HG03139 (cell line): ENCODE data around the gene NFKBIB.
"Not testable (repeated sequence)": the region's sequence is repeated elsewhere in the genome, so short reads cannot be mapped to it uniquely, and the experiment has no call there.

Source experiments
- ATAC-seq: cut with Tn5 transposase; IDR thresholded peaks from one replicate; pipeline ENCODE4 v1.9.1; 2021; ENCODE audit not compliant: unreplicated experiment

Gene NFKBIB

DNA sequence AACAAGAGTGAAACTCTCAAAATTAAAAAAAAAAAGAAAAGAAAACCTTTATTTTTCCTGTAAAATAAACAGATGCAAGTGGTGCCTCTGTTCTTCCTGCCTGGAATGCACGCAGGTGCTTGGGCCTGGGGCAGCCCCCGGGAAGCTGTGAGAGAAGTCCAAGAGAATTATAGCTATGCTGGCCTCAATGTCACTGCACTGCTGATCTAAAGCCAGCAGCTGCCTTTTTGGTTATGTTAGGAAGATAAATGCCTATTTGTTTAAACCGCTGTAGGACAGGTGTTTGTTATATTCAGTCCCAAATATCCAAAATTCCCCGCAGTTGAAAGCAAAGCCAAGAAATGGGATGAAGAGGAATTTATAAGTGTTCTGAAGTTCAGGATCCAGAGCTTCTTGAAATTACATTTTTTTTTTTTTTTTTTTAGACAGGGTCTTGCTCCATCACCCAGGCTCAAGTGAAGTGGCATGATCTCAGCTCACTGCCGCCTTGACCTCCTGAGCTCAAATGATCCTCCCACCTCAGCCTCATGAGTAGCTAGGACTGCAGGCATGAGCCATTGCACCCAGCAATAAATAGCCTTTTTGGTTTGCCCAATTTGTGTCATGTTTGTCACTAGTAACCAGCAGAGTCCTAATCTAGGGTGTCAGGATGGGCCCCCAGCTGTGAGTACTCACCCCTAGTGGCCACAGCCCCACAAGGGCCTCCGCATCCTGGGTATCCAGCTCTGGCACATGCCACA, 23.9 kb upstream of the NFKBIB start:
- ATAC-seq, result no peak

DNA sequence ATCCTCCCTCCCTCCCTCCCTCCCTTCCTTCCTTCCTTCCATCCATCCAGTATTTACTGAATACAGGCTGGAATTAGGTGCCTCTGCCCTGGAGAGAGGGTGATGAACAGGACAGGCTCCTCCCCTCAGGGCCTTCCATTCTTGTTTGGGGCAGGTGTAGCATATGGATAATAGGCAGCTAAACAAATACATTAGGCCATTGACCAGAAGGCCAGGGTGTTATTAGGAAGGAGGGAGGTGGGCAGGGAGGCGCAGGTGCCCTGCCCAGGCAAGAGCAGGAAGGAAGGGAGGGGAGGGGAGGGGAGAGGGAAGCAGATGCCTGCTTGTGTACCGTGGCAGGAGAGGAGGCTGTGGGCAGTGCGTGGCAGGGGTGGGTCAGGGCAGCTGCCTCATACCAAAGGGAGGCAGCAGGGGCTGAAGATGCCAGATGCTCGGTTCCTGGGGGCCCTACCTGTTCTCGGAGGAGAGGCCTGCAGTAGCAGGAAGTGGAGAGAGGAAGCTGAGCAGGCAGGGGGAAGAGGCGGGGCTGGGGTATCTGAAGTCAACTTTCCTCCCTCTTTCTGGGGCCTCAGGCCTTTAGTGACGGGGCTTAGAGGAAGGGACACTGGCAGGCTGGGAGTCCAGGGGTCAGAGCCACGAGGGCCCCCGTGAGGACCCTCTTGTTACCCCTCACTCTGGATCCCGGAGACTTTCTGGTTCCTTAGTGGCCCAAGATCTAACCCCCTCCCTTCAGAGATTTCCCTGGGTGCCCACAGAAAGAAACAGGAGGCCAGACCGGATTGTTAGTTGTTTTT, 21.8 kb upstream of the NFKBIB start, which contains the start of gene RINL:
RINL (minus strand) TSS at position 495 of the 794 bp plus-strand sequence. CDS start 1,533 bp downstream, outside the sequence.
- peak; percentile 73 for ATAC-seq

- ATAC-seq, result no peak
These were observed 21.0 kb upstream of the NFKBIB start for GRCh38 chr19:38878575-38879399.

DNA sequence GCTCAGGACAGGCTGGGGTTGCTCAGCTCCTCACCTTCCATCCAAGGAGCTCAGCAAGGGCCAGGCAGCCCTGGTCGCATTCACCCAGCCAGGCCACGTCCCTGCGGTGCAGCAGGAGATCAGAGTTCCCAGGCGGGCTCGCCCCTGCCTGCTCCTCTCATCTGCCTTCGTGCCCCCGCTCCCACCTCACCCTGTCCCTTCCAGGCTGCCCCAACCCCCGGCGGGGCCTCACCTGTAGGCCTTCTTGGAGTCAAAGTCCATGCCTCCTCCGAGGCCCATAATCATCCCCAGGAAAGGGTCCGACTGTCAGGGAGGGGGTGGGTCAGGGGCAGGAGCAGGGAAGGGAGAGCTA, 20.4 kb upstream of the NFKBIB start:
- no peak for ATAC-seq

- no peak for ATAC-seq
These were observed 19.5 kb upstream of the NFKBIB start for GRCh38 chr19:38880076-38880881.

DNA sequence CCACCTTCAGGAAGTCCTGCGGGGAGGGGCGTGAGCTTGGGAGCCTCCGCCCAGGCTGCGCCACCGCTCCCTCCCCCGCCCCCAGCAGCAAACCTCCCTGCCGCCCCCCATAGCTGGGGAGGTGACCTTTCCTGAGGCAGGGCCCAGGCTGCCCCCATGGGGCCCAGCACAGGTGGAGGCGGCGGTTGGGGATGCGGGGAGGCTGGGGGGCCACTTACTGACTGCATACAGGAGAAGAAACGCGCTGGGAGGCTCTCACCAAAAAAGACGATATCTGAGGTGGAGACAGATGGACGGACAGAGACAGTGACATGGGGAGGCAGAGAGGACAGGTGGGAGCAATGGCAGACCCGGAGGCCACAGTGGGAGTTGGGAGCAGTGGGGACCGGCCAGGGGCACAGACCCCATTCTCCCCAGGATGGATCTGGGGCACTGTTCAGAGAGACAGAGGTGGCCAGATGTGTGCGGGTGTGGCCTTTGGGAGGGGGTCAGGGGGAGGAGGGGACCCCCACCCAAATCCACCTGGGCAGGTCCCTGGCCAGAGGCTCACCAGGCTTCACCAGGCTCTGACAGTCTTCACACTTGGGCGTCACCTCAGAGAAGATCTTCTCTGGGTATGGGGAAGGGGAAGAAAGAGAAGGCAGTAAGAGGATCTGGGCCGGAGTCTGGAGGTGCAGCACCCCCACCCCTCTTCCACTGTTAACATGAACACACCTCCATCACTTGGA, 18.7 kb upstream of the NFKBIB start:
- ATAC-seq, result no peak

DNA sequence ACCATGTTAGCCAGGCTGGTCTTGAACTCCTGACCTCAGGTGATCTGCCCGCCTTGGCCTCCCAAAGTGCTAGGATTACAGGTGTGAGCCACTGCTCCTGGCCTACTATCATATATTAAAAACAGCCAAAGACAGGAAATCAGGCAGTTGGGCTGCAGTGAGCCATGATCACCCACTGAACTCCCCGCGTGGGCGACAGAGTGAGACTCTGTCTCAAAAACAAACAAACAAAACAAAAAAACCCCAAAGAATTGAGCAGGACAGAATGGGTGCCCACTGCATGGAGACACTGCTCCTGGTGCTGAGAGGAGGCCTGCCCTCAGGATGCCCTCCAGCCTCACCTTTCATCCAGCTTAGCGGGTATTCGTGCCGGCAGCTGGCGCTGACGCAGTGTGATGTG, 16.5 kb upstream of the NFKBIB start:
- no peak for ATAC-seq

- not testable (repeated sequence) for ATAC-seq
These were observed 15.1 kb upstream of the NFKBIB start for GRCh38 chr19:38884691-38885090.

DNA sequence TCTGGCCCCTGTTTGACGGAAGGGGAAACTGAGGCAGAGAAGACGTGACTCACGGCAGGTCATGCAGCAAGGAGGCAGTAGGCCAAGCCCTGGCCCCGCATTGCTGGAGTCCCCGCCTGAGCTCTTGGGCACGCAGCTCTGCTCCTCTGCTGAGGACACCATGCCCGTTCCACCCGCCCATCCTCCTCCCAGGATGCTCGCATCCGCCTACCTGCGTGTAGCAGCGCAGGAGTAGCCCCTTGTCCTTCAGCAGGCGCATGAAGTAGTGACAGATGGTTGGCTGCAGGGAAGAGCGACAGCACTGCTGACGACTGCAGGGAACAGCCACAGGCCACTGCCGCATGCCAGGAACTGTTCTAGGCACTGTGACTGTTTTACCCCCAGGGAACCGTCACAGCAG, 10.9 kb upstream of the NFKBIB start:
- no peak for ATAC-seq

DNA sequence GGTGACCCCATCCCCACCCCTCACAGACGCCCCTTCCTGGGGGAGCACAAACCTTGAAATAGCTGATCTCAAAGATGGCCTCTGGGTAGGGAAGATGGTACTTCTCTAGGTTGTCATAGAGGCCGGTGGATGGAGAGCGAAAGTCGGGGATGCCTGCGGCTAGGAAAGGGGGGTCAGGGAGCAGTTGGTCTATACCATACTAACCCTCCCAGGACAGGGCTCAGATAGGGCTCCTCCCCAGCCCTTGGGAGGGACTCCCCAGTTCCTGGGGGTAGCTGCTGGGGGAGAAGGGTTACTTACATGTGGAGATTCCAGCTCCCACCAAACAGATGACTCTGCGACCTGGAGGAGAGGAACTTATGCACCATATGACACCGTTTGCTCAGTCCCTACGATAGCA, 10.0 kb upstream of the NFKBIB start:
- no peak for ATAC-seq

DNA sequence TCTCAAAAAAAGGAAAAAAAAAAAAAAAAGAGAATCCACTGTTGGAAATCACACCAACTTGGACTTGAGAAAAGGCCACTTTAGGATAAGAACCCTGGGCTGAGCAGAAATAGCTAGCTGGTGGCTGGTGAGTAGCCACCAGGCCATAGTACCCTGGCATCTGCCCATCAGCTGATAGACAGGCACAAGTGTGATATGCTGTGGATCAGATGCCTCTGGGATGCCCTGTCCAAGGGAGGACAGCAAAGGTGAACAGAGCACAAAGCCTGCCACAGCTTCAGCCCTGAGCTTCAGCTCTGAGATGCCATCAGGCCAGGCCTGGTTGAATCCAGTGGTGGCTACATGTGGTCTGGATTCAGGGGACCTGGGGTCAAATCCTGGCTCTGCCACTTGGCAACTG, 9.1 kb upstream of the NFKBIB start:
- no peak for ATAC-seq

GRCh38 chr19:38891771-38892170, 8.0 kb upstream of the NFKBIB start:
- ATAC-seq, result no peak

GRCh38 chr19:38892841-38893240, 6.9 kb upstream of the NFKBIB start:
- no peak for ATAC-seq

GRCh38 chr19:38893341-38893771, 6.4 kb upstream of the NFKBIB start:
- ATAC-seq, result no peak

DNA sequence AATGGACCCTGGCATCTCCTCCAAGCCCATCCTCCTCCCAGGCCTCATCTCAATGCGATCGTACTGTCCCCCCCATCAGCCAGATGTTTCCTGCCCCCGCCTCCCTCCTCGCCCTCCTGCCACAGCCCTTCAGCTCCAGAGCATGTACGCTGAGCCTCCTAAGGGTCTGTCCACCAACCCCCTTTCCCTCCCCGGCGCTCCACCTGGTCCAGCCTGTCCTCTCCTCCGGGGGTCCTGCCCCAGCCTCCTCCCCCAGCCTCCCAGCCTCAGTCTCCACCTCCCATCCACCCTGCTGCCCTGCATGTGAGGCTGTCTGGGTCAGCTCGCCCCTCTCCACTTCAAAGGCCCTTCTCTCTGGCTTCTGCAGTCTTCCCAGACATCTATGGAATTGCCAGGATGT, 4.8 kb upstream of the NFKBIB start:
- ATAC-seq, result no peak

- no peak for ATAC-seq
These were observed 852 bp upstream of the NFKBIB start for GRCh38 chr19:38898788-38899446.

DNA sequence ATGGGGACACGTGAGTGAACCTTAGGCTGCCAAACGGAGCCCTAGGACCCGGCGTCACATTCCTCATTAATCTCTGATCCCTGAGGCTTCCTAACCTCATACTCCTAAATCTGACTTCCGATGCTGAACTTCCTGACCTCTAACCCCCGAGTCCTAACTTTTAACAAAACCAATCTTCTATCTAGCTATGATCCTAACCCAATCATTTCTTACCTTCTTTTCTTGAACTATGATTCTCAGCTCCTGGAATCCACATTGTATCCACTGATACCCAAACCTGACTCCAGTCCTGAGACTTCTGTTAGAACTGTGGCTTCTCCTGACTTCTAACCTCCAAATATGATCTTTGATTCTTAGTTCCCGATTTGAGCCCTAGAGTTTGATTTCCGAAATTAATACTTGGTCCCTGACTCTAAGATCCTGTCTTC, 447 bp downstream of the NFKBIB start:
- no peak for ATAC-seq

GRCh38 chr19:38900743-38901190, 998 bp downstream of the NFKBIB start:
- no peak for ATAC-seq

GRCh38 chr19:38901683-38902082, 1.9 kb downstream of the NFKBIB start:
- ATAC-seq, result no peak
